Posterior cingulate gyrus (tissue), 11 donors: ENCODE measurements around the gene SIRT5.
A peak's percentile ranks its signal among the peaks of the same experiment; 100 is the strongest.

Experiments used
- DNase-seq, 10 donors: peaks; one replicate each; pipeline versions ENCODE4 v3.0.0 to v3.0.0-alpha.2; 2020 to 2021; ENCODE audit warnings: mixed read lengths in 3 of 10
- intact Hi-C: fragments of 100-400 bp; cut with DNase I; formaldehyde crosslinking; loops from one replicate; pipeline ENCODE4 v1.15.1; 2023

Gene SIRT5

GRCh38 chr6:13577926-13578325 is 3.5 kb downstream of the SIRT5 start:
- intact Hi-C loops: loop anchor here (10.0 kb wide), 1 partner anchor 123 kb away; no protein-coding TSS in a partner anchor
- no peak for DNase-seq

DNA sequence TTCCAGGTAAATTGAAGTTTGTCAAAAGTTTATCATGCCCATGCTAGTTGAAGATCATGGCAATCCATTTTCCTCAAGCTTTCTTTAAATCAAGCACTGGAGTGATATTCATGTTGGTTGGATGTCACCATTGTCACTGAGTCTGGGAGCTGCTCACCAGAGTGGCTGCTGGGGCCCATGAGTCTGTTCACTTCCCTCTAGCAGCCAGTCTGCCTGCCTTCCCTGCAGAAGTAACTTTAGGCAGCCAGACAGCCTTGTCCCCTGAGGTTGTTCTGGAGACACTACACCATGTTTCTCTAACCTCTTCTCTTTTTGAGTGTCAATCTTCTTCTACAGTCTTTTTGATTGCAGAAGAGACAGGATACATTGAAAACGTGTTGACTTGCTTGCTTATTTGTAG is 5.5 kb downstream of the SIRT5 start:
- no peak for DNase-seq
- intact Hi-C loops: loop anchor here (10.0 kb wide), 1 partner anchor 125 kb away; no protein-coding TSS in a partner anchor

DNA sequence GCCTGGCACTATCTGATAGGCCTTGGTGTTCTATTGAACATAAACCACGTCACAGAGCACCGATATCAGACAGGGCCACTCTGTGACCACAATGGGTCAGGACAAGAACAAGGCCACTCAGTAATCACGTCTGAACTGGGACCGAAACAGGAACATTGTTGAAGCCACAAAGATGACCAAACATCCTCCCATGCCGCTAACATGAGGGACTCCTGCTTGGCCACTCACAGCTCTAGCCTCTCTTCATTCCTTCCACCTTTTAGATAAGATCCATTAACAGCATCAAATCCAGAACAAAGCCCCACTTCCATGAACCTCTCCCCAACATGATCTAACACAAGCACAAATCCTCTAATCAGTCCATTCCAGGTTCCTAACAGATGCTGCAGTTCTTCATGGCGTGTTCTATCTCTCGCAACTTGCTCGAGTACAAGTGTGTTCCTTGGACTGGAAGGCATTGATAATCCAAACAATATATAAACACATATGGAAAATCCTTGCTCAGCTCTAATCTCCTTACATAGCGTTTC is 7.4 kb downstream of the SIRT5 start:
- no peak for DNase-seq
- intact Hi-C loops: no loop called here

DNA sequence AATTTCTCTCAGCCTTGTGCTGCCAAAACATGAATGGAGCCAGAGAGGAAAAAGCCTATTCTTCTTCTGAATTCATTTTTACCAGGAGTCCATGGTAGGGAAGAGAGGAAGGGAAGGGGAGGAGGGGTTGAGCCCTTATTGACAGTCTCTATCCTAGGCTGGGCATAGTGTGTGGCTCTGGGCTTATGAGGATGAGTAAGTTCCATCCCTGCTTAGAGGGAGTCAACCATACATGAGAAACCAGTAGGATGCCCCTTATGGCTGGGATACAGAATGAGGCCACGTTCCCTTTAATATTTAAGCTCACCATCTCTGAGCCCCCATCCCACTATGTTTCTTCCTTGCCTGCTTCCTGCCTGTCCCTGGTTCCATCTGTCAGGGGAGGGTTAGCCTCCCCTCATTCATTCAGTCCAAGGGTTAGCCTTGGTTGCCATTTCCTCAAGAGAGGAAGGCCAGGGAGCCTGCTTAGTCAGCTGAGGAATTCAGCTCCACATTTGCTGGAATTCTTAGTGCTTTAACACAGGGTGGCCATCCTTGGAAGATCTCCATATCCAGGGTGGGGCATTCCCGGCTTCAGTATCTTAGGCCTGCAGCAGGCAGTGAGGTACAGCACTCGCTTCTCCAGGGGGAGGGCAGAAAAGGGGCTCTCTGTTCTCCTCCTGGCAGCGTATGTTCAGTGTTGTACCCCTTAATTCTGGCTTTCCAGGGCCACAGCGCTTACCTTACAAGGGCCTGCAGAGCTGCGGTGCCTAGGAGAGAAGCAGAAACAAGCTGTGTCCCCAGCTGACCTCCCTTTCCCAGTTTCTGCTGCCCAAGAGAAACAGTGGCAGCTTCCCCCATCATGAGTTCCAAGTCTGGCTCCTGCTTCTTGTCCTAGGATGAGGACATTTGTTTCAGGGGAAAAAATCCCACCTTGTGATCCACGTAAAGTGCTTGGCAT is 12.5 kb downstream of the SIRT5 start:
- no peak for DNase-seq
- intact Hi-C loops: no loop called here

GRCh38 chr6:13589801-13590200 is 15.4 kb downstream of the SIRT5 start:
- intact Hi-C loops: no loop called here
- no peak for DNase-seq

GRCh38 chr6:13590574-13591153 is 16.3 kb downstream of the SIRT5 start:
- no peak for DNase-seq
- intact Hi-C loops: no loop called here

- intact Hi-C loops: no loop called here
- DNase-seq: peak in 1 of 10 donors; percentile 60
Measured at GRCh38 chr6:13591205-13591921, 17.0 kb downstream of the SIRT5 start.

DNA sequence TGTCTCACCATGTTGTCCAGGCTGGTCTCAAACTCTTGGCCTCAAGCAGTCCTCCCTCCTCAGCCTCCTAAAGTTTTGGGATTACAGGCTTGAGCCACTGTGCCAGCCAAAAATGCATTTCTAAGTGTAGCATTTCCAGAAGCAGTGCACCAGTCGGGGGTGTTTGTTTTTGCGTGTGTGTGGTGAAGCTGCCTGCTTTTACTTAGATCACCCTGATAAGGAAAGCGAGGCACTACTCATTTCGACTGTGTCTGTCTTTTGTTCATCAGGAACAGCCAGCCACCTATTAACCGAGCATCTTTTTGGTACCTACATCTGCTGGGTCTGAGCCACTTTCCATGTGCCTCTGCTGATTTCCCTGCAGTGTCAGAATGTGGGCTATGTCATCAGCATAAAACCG is 18.7 kb downstream of the SIRT5 start:
- no peak for DNase-seq
- intact Hi-C loops: no loop called here

DNA sequence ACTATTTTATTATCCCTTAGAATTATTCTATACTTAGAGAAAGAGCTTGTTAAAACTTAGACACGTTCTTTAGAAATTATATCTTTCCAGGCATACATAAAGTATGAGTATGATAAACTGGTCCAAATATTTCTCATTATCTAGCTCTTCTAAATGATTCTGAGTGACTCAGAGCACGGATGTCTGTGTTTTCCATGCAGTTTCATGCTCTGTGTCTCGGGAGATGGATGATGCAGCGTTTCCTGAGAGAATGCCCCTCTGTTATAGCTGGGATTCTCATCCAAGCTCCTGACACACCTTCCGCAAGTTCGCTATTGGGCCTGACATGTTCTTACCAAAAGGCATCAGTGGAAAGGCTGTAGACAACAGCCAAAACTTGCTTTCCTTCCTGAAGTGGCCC is 19.3 kb downstream of the SIRT5 start:
- DNase-seq: no peak
- intact Hi-C loops: no loop called here

GRCh38 chr6:13597073-13597472 is 22.7 kb downstream of the SIRT5 start:
- intact Hi-C loops: no loop called here

GRCh38 chr6:13600036-13600435 is 25.6 kb downstream of the SIRT5 start:
- intact Hi-C loops: no loop called here
- no peak for DNase-seq

More at GRCh38 chr6:13597073-13597472, 22.7 kb downstream of the SIRT5 start:
- DNase-seq: no peak

DNA sequence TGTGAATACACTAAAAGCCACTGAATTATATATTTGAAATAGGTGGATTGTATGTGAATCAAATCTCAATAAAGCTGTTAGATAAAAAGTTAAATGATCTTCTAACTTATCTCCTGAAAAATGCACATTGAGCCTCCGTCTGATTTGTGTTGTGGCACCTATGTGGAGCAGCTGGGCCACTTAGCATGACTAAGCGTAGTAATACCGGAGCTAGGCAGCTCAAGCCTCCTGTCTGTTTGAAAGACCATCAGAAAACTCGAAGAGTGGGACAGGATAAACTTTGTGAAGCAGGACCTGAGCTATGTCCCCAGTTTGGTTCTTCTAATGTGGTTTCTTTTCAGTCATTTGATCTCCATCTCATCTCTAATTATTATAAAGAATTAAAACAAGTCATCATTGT is 29.7 kb downstream of the SIRT5 start:
- intact Hi-C loops: no loop called here
- no peak for DNase-seq

- DNase-seq: no peak
- intact Hi-C loops: no loop called here
Measured at GRCh38 chr6:13604546-13605416, 30.4 kb downstream of the SIRT5 start.

DNA sequence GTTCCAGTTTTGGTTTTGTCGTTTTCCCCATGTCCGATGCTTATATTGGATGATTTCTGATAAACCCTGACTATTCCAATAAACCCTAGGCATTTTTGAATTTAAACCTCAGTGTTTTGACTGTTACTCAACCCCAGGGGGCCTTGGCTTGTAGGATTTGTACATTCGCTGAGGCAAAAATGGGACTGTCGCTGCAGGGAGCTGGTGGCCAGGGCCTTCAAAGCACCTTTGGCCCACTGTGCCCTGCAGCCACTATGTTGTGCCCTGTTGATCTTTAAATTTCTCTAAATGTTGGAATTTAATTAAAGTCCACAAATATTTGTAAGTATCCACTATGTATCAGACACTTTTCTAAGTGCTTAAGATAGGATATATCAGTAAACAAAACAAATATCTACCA is 31.2 kb downstream of the SIRT5 start:
- intact Hi-C loops: no loop called here
- DNase-seq: no peak

DNA sequence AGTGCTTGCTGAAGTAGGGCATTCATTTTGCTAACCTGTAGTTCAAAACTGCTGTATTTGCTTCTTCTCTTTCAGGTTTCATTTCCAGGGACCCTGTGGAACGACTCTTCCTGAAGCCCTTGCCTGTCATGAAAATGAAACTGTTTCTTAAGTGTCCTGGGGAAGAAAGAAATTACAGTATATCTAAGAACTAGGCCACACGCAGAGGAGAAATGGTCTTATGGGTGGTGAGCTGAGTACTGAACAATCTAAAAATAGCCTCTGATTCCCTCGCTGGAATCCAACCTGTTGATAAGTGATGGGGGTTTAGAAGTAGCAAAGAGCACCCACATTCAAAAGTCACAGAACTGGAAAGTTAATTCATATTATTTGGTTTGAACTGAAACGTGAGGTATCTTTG is 37.3 kb downstream of the SIRT5 start:
- intact Hi-C loops: loop anchor here (10.0 kb wide), 1 partner anchor 453 kb away; no protein-coding TSS in a partner anchor
- no peak for DNase-seq

DNA sequence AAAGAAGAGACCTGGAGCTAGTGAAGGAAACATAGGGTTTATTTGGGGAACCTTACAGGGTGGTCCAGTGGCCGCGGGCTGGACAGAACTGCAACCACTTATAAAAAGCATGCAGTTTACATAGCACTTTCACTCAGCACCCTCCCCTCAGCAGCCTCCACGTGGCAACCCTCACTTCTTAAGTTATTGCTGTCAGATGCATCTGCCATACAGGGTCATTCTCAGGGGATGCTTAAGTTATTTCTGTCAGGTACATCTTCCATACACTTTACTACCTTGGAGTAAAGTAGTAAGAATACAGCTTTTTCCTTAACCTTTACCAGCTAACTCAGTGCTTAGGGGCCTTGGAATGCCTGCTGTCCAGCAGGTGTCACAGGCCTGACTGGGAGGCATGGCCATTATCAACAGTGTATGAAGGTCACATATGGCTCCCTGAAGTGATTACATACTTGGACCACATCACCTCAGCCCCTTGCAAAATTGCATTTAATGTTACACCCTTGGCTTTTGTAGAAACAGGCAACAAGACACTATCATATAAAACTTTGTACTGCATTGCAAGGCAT is 38.7 kb downstream of the SIRT5 start:
- DNase-seq: no peak
- intact Hi-C loops: loop anchor here (10.0 kb wide), 1 partner anchor 452 kb away; no protein-coding TSS in a partner anchor

GRCh38 chr6:13614126-13614925 is 39.9 kb downstream of the SIRT5 start:
- peak in 7 of 10 donors; percentile 21 to 88 (median 33) for DNase-seq
- intact Hi-C loops: loop anchor here (2.0 to 10.0 kb wide), 2 partner anchors 40 to 450 kb away; partner anchors contain the start of gene SIRT5
